ENCODE measurements around the gene TMEM132A. TPM values are rescaled to one million over a fixed set of nuclear protein-coding genes. Genes with fewer than 3 reads are reported as not detected.

TMEM132A gene
- polyA plus RNA-seq, 1 of the 3 experiments (the other 2 are of a cell fraction), result 66.9 TPM

DNA sequence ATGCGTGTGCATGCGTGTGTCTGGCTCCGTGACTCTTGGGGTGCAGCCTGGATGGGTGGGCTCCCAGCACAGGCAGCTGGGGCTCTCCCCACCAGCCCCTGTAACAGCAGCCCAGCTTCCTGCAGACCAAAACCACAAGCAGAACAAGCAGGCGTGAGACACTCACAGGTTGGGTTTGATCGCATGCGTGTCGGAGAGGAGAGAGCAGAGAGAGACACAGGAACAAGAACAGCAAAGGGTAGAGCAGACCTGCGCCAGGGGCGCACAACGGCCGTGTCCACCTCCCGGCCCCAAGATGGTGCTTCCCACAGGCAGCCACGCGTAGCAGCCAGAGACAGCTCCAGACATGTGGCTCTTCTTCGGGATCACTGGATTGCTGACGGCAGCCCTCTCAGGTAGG, 47.3 kb downstream of the TMEM132A start, which contains the start of gene CD6:
Gene CD6 (plus strand): TSS at position 161 of the 400 bp plus-strand sequence. CDS start 186 bp downstream, at position 347.
- no peak for DNase-seq
- Histone ChIP-seq H3K4me3 (ENCODE audit: low read depth in 2 of 2, low read length in 1 of 2) (no peak within 1 kb of the TSS), H2AFZ (ENCODE audit: low read depth) (no peak within 1 kb of the TSS), H3K9me2 (no peaks in the 10 kb centered on the region), H3K79me2 (ENCODE audit: insufficient read depth) (no peaks in the 10 kb centered on the region), H3K36me3 (replicated peaks in 1 of 2; ENCODE audit: control insufficient read depth in 1 of 2, insufficient read depth in 2 of 2, low read length in 1 of 2) (no peaks in the 10 kb centered on the region), H4K20me1 (ENCODE audit: insufficient read depth) (no peaks in the 10 kb centered on the region), H3F3A (replicated peaks; ENCODE audit: insufficient read depth) (no peaks in the 10 kb centered on the region), H3K27ac (ENCODE audit: low read depth in 2 of 2, low read length in 1 of 2) (no peak within 1 kb of the TSS), H3K9ac (no peak within 1 kb of the TSS), H3K4me2 (no peak within 1 kb of the TSS), H3K9me3 (no peaks in the 10 kb centered on the region), H3K27me3 (ENCODE audit: insufficient read depth) (peaks cover 4% of the 10 kb centered on the region; the same call in 1 of the 2 replicates), H3K4me1 (ENCODE audit: control insufficient read depth in 1 of 2, insufficient read depth in 2 of 2, low read depth in 1 of 2, low read length in 1 of 2) (peaks cover 0 to 3% of the 10 kb centered on the region in 2 experiments; a peak in 1 of 4 replicates)
- ChIA-PET CTCF (interaction anchor here (0.7 to 5.1 kb wide), 5 partner anchors 9 to 151 kb away, joined by 3 to 29 read pairs (median 4); no protein-coding TSS in a partner anchor), POLR2A (no interaction called here)
- TF ChIP-seq, protein P1, sequence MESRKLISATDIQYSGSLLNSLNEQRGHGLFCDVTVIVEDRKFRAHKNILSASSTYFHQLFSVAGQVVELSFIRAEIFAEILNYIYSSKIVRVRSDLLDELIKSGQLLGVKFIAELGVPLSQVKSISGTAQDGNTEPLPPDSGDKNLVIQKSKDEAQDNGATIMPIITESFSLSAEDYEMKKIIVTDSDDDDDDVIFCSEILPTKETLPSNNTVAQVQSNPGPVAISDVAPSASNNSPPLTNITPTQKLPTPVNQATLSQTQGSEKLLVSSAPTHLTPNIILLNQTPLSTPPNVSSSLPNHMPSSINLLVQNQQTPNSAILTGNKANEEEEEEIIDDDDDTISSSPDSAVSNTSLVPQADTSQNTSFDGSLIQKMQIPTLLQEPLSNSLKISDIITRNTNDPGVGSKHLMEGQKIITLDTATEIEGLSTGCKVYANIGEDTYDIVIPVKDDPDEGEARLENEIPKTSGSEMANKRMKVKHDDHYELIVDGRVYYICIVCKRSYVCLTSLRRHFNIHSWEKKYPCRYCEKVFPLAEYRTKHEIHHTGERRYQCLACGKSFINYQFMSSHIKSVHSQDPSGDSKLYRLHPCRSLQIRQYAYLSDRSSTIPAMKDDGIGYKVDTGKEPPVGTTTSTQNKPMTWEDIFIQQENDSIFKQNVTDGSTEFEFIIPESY (IDR thresholded peaks at IDR 0.05; ENCODE audit: borderline replicate concordance, low read depth), result no peak
- TF ChIP-seq EZH2phosphoT487 (IDR thresholded peaks at IDR 0.05; ENCODE audit: borderline replicate concordance, low read depth) (no peak), POLR2AphosphoS5 (IDR thresholded peaks at IDR 0.05; ENCODE audit: low read depth, low read length) (no peak), GABPA (IDR thresholded peaks at IDR 0.05; ENCODE audit: low read depth) (no peak), RAD21 (IDR thresholded peaks at IDR 0.05; ENCODE audit: low read length) (no peak), YY1 (IDR thresholded peaks at IDR 0.05; ENCODE audit: low read depth) (no peak), JUND (IDR thresholded peaks at IDR 0.05) (no peak), FOSL2 (IDR thresholded peaks at IDR 0.05; ENCODE audit: borderline replicate concordance, low read depth) (no peak)
- TF ChIP-seq, protein P2, sequence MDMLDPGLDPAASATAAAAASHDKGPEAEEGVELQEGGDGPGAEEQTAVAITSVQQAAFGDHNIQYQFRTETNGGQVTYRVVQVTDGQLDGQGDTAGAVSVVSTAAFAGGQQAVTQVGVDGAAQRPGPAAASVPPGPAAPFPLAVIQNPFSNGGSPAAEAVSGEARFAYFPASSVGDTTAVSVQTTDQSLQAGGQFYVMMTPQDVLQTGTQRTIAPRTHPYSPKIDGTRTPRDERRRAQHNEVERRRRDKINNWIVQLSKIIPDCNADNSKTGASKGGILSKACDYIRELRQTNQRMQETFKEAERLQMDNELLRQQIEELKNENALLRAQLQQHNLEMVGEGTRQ (IDR thresholded peaks at IDR 0.05; ENCODE audit: borderline replicate concordance, low read depth, low read length), result no peak
- TF ChIP-seq, protein P3, sequence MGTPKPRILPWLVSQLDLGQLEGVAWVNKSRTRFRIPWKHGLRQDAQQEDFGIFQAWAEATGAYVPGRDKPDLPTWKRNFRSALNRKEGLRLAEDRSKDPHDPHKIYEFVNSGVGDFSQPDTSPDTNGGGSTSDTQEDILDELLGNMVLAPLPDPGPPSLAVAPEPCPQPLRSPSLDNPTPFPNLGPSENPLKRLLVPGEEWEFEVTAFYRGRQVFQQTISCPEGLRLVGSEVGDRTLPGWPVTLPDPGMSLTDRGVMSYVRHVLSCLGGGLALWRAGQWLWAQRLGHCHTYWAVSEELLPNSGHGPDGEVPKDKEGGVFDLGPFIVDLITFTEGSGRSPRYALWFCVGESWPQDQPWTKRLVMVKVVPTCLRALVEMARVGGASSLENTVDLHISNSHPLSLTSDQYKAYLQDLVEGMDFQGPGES (IDR thresholded peaks at IDR 0.05; ENCODE audit: low read depth, low read length), result no peak
- TF ChIP-seq, protein P4, sequence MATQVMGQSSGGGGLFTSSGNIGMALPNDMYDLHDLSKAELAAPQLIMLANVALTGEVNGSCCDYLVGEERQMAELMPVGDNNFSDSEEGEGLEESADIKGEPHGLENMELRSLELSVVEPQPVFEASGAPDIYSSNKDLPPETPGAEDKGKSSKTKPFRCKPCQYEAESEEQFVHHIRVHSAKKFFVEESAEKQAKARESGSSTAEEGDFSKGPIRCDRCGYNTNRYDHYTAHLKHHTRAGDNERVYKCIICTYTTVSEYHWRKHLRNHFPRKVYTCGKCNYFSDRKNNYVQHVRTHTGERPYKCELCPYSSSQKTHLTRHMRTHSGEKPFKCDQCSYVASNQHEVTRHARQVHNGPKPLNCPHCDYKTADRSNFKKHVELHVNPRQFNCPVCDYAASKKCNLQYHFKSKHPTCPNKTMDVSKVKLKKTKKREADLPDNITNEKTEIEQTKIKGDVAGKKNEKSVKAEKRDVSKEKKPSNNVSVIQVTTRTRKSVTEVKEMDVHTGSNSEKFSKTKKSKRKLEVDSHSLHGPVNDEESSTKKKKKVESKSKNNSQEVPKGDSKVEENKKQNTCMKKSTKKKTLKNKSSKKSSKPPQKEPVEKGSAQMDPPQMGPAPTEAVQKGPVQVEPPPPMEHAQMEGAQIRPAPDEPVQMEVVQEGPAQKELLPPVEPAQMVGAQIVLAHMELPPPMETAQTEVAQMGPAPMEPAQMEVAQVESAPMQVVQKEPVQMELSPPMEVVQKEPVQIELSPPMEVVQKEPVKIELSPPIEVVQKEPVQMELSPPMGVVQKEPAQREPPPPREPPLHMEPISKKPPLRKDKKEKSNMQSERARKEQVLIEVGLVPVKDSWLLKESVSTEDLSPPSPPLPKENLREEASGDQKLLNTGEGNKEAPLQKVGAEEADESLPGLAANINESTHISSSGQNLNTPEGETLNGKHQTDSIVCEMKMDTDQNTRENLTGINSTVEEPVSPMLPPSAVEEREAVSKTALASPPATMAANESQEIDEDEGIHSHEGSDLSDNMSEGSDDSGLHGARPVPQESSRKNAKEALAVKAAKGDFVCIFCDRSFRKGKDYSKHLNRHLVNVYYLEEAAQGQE (IDR thresholded peaks at IDR 0.05; ENCODE audit: low read depth, low read length), result no peak
- 82% methylated on average over 12 of the region's 16 CpGs for WGBS (ENCODE audit: low lambda C conversion rate)
